Sigmoid colon (tissue), 7 donors: ENCODE data around the gene THAP5. TPM values are rescaled to one million over a fixed set of nuclear protein-coding genes. Genes with fewer than 3 reads are reported as not detected.
A peak's percentile ranks its signal among the peaks of the same experiment; 100 is the strongest.

Source experiments
- DNase-seq: peaks from one replicate; pipeline ENCODE4 v3.0.0-alpha.2; 2019
- H3K27ac ChIP-seq, 4 donors: fragments of 200-600 bp; sonication (generic); one replicate each; pipeline ENCODE4 v1.5.1; 2016 to 2019; ENCODE audit warnings: mild to moderate bottlenecking in 1 of 4
- H3K27me3 ChIP-seq, 3 donors: fragments of 200-600 bp; sonication (generic); one replicate each; pipeline ENCODE4 v1.5.1; 2019; ENCODE audit warnings: mild to moderate bottlenecking in 1 of 3
- H3K36me3 ChIP-seq, 4 donors: fragments of 200-600 bp; sonication (generic); one replicate each; pipeline ENCODE4 v1.5.1; 2016 to 2019
- H3K4me1 ChIP-seq, 4 donors: fragments of 200-600 bp; sonication (generic); one replicate each; pipeline ENCODE4 v1.5.1; 2017 to 2019
- H3K4me3 ChIP-seq, 4 donors: fragments of 200-600 bp; sonication (generic); one replicate each; pipeline ENCODE4 v1.5.1; 2017 to 2019; ENCODE audit warnings: mild to moderate bottlenecking in 2 of 4, moderate library complexity in 1 of 4
- H3K9me3 ChIP-seq, 4 donors: fragments of 200-600 bp in 3 of 4; sonication (generic) in 3 of 4; one replicate each; pipeline versions ENCODE4 v1.5.1 to v1.6.1; 2013 to 2019
- CTCF ChIP-seq, 4 experiments: fragments of 450-650 bp in 3 of 4; fragments of 200-600 bp in 1 of 4; IDR thresholded peaks; one replicate each; pipeline ENCODE4 v1.5.1; 2016 to 2019; ENCODE audit warnings: antibody characterized with exemption in 4 of 4, mild to moderate bottlenecking in 3 of 4, moderate library complexity in 2 of 4
- EP300 ChIP-seq, 4 donors: sonication (generic); formaldehyde crosslinking; IDR thresholded peaks; one replicate each; pipeline ENCODE4 v1.6.1; 2017; ENCODE audit warnings: antibody characterized with exemption in 4 of 4
- POLR2A ChIP-seq, 2 donors: fragments of 450-650 bp; IDR thresholded peaks; one replicate each; pipeline ENCODE4 v1.6.1; 2016; ENCODE audit warnings: antibody characterized with exemption in 2 of 2, mild to moderate bottlenecking in 2 of 2, moderate library complexity in 2 of 2
- POLR2AphosphoS5 ChIP-seq, 4 donors: sonication (generic); formaldehyde crosslinking; IDR thresholded peaks; one replicate each; pipeline ENCODE4 v1.6.1; 2017; ENCODE audit warnings: antibody characterized with exemption in 4 of 4
- WGBS, 2 donors: extraction: QIAGEN DNeasy Blood & Tissue Kit; methylation state at CpG; one replicate each; pipeline ENCODE4 v1.1.7; 2013; 5-methylcytosine and 5-hydroxymethylcytosine counted together
- intact Hi-C: fragments of 100-400 bp; cut with DNase I; formaldehyde crosslinking; loops from one replicate; pipeline ENCODE4 v1.15.1; 2023
- polyA plus RNA-seq, 3 donors: library from polyadenylated mRNA; stranded (reverse); fragments of 200-250 nt; gene quantifications; one replicate each; pipeline ENCODE4 v1.2.3, GENCODE V29; 2013
- total RNA-seq, 4 donors: library from RNA; depleted of rRNA; stranded (reverse); fragments of >200 nt; gene quantifications; one replicate each; pipeline ENCODE4 v1.1.0, GENCODE V29; 2016
- donor health status: healthy with polysubstance abuse.
- donor health status: Bipolar disorder and iron deficiency.
- donor health status: healthy.

THAP5 gene
- total and polyA plus RNA-seq, 7 donors, result 9.6 to 37.1 (median 28.5) TPM

- H3K9me3 ChIP-seq, result no peaks in the 10 kb centered on the region
- 9 to 19% methylated on average over 3 of the region's 3 CpGs for WGBS, 2 donors
- no peak for DNase-seq
- TF ChIP-seq EP300 (IDR thresholded peaks at IDR 0.05) (no peak), CTCF (IDR thresholded peaks at IDR 0.05) (no peak), POLR2AphosphoS5 (IDR thresholded peaks at IDR 0.05) (no peak), POLR2A (IDR thresholded peaks at IDR 0.05) (no peak)
- intact Hi-C loops, result loop anchor here (1.0 to 10.0 kb wide), 2 partner anchors 43 to 632 kb away; partner anchors contain the start of genes DLD, DNAJB9 and THAP5
- no peaks in the 10 kb centered on the region for H3K27me3 ChIP-seq
- peaks cover 0 to 29% (median 27%) of the 10 kb centered on the region in 4 donors for H3K4me1 ChIP-seq
- H3K4me3 ChIP-seq, result peak overlapping the region; percentile 63 to 76 (median 72)
- H3K36me3 ChIP-seq, result peaks cover 0 to 2% (median 0%) of the 10 kb centered on the region in 4 donors
- H3K27ac ChIP-seq, result peak overlapping the region; percentile 95 to 99 (median 96)
Measured at GRCh38 chr7:108526768-108527017, 42.8 kb downstream of the THAP5 start.

- intact Hi-C loops, result loop anchor here (1.0 to 10.0 kb wide), 2 partner anchors 43 to 631 kb away; partner anchors contain the start of genes DLD, DNAJB9 and THAP5
- 0 to 1% methylated on average over 64 of the region's 64 CpGs for WGBS, 2 donors
Measured at GRCh38 chr7:108525985-108526767, 43.3 kb downstream of the THAP5 start, which contains the start of gene PNPLA8. Gene PNPLA8, minus strand, starts transcription at chr7:108526135. Its CDS starts 10,644 bp downstream, at chr7:108515491.

GRCh38 chr7:108525327-108525984, 44.0 kb downstream of the THAP5 start:
- Histone ChIP-seq H3K9me3 (no peaks in the 10 kb centered on the region), H3K27me3 (no peaks in the 10 kb centered on the region), H3K4me3 (peak overlapping the region; percentile 69 to 78 (median 76)), H3K36me3 (peaks cover 0 to 2% (median 0%) of the 10 kb centered on the region in 4 donors), H3K27ac (peak overlapping the region; percentile 95 to 99 (median 96)), H3K4me1 (peaks cover 0 to 35% (median 27%) of the 10 kb centered on the region in 4 donors)
- intact Hi-C loops, result loop anchor here (10.0 kb wide), 1 partner anchor 631 kb away; the partner anchor contains the start of gene DLD
- TF ChIP-seq POLR2AphosphoS5 (IDR thresholded peaks at IDR 0.05) (no peak), EP300 (IDR thresholded peaks at IDR 0.05) (peak in 1 of 4 donors; percentile 3), POLR2A (IDR thresholded peaks at IDR 0.05) (no peak), CTCF (IDR thresholded peaks at IDR 0.05) (no peak)
- WGBS, 2 donors, result 0 to 1% methylated on average over 22 of the region's 22 CpGs
- peak; percentile 95 for DNase-seq

More at GRCh38 chr7:108525985-108526767, 43.3 kb downstream of the THAP5 start, which contains the start of gene PNPLA8:
- Histone ChIP-seq H3K9me3 (no peaks in the 10 kb centered on the region), H3K27me3 (no peaks in the 10 kb centered on the region), H3K36me3 (peaks cover 0 to 2% (median 0%) of the 10 kb centered on the region in 4 donors), H3K4me3 (peak within 1 kb of the TSS; percentile 69 to 78 (median 76)), H3K4me1 (peaks cover 0 to 32% (median 27%) of the 10 kb centered on the region in 4 donors), H3K27ac (peak within 1 kb of the TSS; percentile 95 to 99 (median 96))
- TF ChIP-seq POLR2AphosphoS5 (IDR thresholded peaks at IDR 0.05) (peak; percentile 93 to 97 (median 96)), POLR2A (IDR thresholded peaks at IDR 0.05) (peak; percentile 84 to 87), EP300 (IDR thresholded peaks at IDR 0.05) (peak in 3 of 4 donors; percentile 28 to 97 (median 78)), CTCF (IDR thresholded peaks at IDR 0.05) (no peak)
- DNase-seq, result peak; percentile 100

- Histone ChIP-seq H3K27ac (peak overlapping the region in 1 of 4 donors; percentile 99), H3K4me3 (no peak overlapping the region), H3K27me3 (no peaks in the 10 kb centered on the region), H3K4me1 (peaks cover 0 to 42% (median 27%) of the 10 kb centered on the region in 4 donors), H3K9me3 (no peaks in the 10 kb centered on the region), H3K36me3 (peaks cover 0 to 7% (median 3%) of the 10 kb centered on the region in 4 donors)
- intact Hi-C loops, result loop anchor here (10.0 kb wide), 1 partner anchor 628 kb away; the partner anchor contains the start of gene DLD
- no peak for TF ChIP-seq EP300 (IDR thresholded peaks at IDR 0.05)
- no peak for TF ChIP-seq POLR2AphosphoS5 (IDR thresholded peaks at IDR 0.05)
- TF ChIP-seq POLR2A (IDR thresholded peaks at IDR 0.05), result no peak
- no peak for TF ChIP-seq CTCF (IDR thresholded peaks at IDR 0.05)
- 86 to 95% methylated on average over 2 of the region's 2 CpGs for WGBS, 2 donors
- no peak for DNase-seq
Measured at GRCh38 chr7:108522780-108523179, 46.7 kb downstream of the THAP5 start.
